ENCODE measurements around the gene SIGLEC5.

The SIGLEC5 gene

DNA sequence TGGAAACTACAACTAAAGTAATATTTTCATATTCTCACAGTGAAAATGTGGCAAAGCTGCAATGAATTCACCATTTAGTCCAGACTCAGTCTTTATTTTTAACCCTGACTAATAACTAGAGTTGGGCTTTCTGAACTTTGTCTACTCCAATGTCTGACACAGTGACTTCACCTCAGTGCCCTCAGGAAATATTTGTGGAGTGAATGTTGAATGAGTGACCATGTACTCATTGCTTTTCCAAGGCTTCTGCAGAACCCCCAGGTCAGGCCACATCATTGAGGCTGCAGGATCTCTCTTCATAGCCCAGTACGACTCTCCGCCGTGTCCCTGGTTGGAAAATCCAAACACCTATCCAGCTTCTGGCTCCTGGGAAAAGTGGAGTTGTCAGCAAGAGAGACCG lies 57.3 kb downstream of the SIGLEC5 start:
- peaks cover 38% of the 10 kb centered on the region for H3K79me2 ChIP-seq (ENCODE audit: insufficient read depth, low read length)
- peak overlapping the region; percentile 99 for H3K4me2 ChIP-seq (ENCODE audit: insufficient read depth, low read length)
- peaks cover 46% of the 10 kb centered on the region for H3K36me3 ChIP-seq (ENCODE audit: insufficient read depth, low read length)
- no peaks in the 10 kb centered on the region; the same call in 1 of the 2 replicates for H4K20me1 ChIP-seq (ENCODE audit: insufficient read depth, low read length)
- TF ChIP-seq, protein P1, sequence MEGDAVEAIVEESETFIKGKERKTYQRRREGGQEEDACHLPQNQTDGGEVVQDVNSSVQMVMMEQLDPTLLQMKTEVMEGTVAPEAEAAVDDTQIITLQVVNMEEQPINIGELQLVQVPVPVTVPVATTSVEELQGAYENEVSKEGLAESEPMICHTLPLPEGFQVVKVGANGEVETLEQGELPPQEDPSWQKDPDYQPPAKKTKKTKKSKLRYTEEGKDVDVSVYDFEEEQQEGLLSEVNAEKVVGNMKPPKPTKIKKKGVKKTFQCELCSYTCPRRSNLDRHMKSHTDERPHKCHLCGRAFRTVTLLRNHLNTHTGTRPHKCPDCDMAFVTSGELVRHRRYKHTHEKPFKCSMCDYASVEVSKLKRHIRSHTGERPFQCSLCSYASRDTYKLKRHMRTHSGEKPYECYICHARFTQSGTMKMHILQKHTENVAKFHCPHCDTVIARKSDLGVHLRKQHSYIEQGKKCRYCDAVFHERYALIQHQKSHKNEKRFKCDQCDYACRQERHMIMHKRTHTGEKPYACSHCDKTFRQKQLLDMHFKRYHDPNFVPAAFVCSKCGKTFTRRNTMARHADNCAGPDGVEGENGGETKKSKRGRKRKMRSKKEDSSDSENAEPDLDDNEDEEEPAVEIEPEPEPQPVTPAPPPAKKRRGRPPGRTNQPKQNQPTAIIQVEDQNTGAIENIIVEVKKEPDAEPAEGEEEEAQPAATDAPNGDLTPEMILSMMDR (IDR thresholded peaks at IDR 0.05; ENCODE audit: borderline replicate concordance, extremely low read depth, low read length, poor library complexity, severe bottlenecking): no peak
- no peak for TF ChIP-seq EZH2 (IDR thresholded peaks at IDR 0.05; ENCODE audit: borderline replicate concordance, low read depth, low read length, severe bottlenecking)
- H3K9me3 ChIP-seq (ENCODE audit: insufficient read depth, low read length, severe bottlenecking): no peaks in the 10 kb centered on the region
- no peak overlapping the region for H3K27ac ChIP-seq (ENCODE audit: low read length)
- no peak overlapping the region for H2AFZ ChIP-seq (ENCODE audit: low read depth, low read length)
- H3K9ac ChIP-seq (ENCODE audit: low read depth, low read length): no peak overlapping the region
- H3K4me3 ChIP-seq (ENCODE audit: low read depth in 1 of 2, low read length in 2 of 2): peak overlapping the region in 1 of 2 experiments; percentile 92; a peak in 1 of 4 replicates
- H3K27me3 ChIP-seq (ENCODE audit: insufficient read depth, low read length, poor library complexity): peaks cover 3% of the 10 kb centered on the region
- peaks cover 32% of the 10 kb centered on the region for H3K4me1 ChIP-seq (ENCODE audit: insufficient read depth, low read length)
- no peak for ATAC-seq (ENCODE audit: insufficient read depth, low read depth)
- DNase-seq: no peak

DNA sequence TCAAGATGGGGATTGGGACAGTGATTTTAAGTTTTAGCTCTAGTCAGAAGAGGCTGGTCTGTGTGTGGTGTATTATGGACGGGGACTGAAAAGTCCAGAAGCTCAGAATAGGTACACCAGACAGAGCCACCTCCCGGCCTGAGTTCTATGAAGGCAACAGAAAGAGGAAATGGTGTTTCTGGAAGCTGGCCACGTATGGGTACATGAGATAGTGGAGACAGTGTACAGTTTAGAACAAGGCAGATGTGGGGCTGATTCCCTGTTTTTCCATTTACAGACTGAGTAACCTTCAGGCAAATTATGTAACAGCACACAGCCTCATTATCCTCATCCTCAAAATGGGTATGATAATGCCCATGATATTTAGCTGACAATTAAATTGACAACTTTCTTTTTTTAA lies 57.8 kb downstream of the SIGLEC5 start:
- no peak overlapping the region for H3K27ac ChIP-seq (ENCODE audit: low read length)
- peaks cover 5% of the 10 kb centered on the region for H3K27me3 ChIP-seq (ENCODE audit: insufficient read depth, low read length, poor library complexity)
- no peak for ATAC-seq (ENCODE audit: insufficient read depth, low read depth)
- H3K9me3 ChIP-seq (ENCODE audit: insufficient read depth, low read length, severe bottlenecking): no peaks in the 10 kb centered on the region
- H3K4me1 ChIP-seq (ENCODE audit: insufficient read depth, low read length): peaks cover 32% of the 10 kb centered on the region
- TF ChIP-seq, protein P1 (IDR thresholded peaks at IDR 0.05; ENCODE audit: borderline replicate concordance, extremely low read depth, low read length, poor library complexity, severe bottlenecking): no peak
- no peak for TF ChIP-seq EZH2 (IDR thresholded peaks at IDR 0.05; ENCODE audit: borderline replicate concordance, low read depth, low read length, severe bottlenecking)
- H3K36me3 ChIP-seq (ENCODE audit: insufficient read depth, low read length): peaks cover 46% of the 10 kb centered on the region
- H3K4me3 ChIP-seq (ENCODE audit: low read depth in 1 of 2, low read length in 2 of 2): peak overlapping the region; percentile 81 to 92; a peak in 3 of 4 replicates
- peak overlapping the region; percentile 61; the same call in 1 of the 2 replicates for H3K9ac ChIP-seq (ENCODE audit: low read depth, low read length)
- H3K79me2 ChIP-seq (ENCODE audit: insufficient read depth, low read length): peaks cover 38% of the 10 kb centered on the region
- H4K20me1 ChIP-seq (ENCODE audit: insufficient read depth, low read length): no peaks in the 10 kb centered on the region; the same call in 1 of the 2 replicates
- H2AFZ ChIP-seq (ENCODE audit: low read depth, low read length): no peak overlapping the region
- no peak for DNase-seq
- peak overlapping the region; percentile 99 for H3K4me2 ChIP-seq (ENCODE audit: insufficient read depth, low read length)

DNA sequence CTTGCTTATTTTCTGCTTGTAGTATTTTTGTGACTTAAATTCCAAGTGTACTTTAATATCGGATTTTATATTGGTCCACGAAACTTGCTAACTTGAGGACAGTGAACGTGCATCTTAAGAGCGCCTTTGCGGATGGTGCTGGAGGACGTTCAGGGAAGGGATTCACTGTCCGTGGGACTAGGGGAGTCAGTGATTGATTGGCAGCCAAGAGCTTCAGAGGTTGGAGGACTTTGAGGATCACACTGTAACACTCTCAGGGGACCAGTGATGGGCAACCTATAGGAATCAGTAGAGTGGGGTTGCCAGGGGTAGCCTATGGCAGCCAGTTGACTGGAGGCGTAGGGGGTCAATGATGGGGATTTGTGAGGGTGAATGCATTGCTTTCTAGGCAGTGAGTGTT lies 58.6 kb downstream of the SIGLEC5 start:
- peak overlapping the region; percentile 61 for H3K9ac ChIP-seq (ENCODE audit: low read depth, low read length)
- H4K20me1 ChIP-seq (ENCODE audit: insufficient read depth, low read length): no peaks in the 10 kb centered on the region; the same call in 1 of the 2 replicates
- H3K79me2 ChIP-seq (ENCODE audit: insufficient read depth, low read length): peaks cover 37% of the 10 kb centered on the region
- H3K9me3 ChIP-seq (ENCODE audit: insufficient read depth, low read length, severe bottlenecking): no peaks in the 10 kb centered on the region
- H3K4me2 ChIP-seq (ENCODE audit: insufficient read depth, low read length): peak overlapping the region; percentile 99
- DNase-seq (no peak), ATAC-seq (ENCODE audit: insufficient read depth, low read depth) (no peak)
- peaks cover 5% of the 10 kb centered on the region for H3K27me3 ChIP-seq (ENCODE audit: insufficient read depth, low read length, poor library complexity)
- H3K27ac ChIP-seq (ENCODE audit: low read length): peak overlapping the region; percentile 83
- H3K4me3 ChIP-seq (ENCODE audit: low read depth in 1 of 2, low read length in 2 of 2): peak overlapping the region; percentile 81 to 92
- peaks cover 32% of the 10 kb centered on the region for H3K4me1 ChIP-seq (ENCODE audit: insufficient read depth, low read length)
- TF ChIP-seq, protein P1 (IDR thresholded peaks at IDR 0.05; ENCODE audit: borderline replicate concordance, extremely low read depth, low read length, poor library complexity, severe bottlenecking): no peak
- no peak for TF ChIP-seq EZH2 (IDR thresholded peaks at IDR 0.05; ENCODE audit: borderline replicate concordance, low read depth, low read length, severe bottlenecking)
- H2AFZ ChIP-seq (ENCODE audit: low read depth, low read length): peak overlapping the region; percentile 94
- peaks cover 39% of the 10 kb centered on the region for H3K36me3 ChIP-seq (ENCODE audit: insufficient read depth, low read length)
